HEK293 (cell line): Measurements from ENCODE around the gene PSEN2.

Source experiments
- CTCF ChIP-seq: fragments of 450-650 bp; formaldehyde crosslinking; IDR thresholded peaks from 2 replicates; pipeline ENCODE4 v1.5.1; 2016; ENCODE audit warnings: missing biosample characterization, missing genetic modification characterization
- ZBTB20 ChIP-seq: fragments of 450-650 bp; formaldehyde crosslinking; IDR thresholded peaks from 2 replicates; pipeline ENCODE4 v1.5.1; 2016; ENCODE audit warnings: missing biosample characterization, missing genetic modification characterization
- ZNF239 ChIP-seq: fragments of 450-650 bp; formaldehyde crosslinking; IDR thresholded peaks from 2 replicates; pipeline ENCODE4 v1.5.1; 2016; ENCODE audit warnings: missing biosample characterization, missing genetic modification characterization

GRCh38 chr1:226871636-226872327, 1.4 kb downstream of the PSEN2 start:
- TF ChIP-seq CTCF (no peak), ZNF239 (tag by site-specific recombination) (no peak), ZBTB20 (no peak)
